ENCODE results near the gene SUFU.

The SUFU gene

DNA sequence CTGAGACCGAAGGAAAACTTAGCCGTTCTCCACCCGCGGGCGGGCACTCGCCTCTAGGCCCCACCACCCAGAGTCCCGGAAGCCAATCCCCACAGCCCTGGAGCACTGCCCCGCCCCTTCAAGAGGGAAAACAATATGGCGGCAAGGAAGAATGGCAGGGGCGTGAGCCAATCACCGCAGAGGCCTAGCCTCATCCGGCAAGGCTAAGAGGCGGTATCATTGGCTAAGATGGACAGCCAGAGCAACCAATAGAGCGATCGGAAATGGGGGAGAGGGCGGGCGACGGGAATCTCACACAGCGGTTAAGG is 1.8 kb upstream of the SUFU start:
- ChIA-PET POLR2A (interaction anchor here (1.0 to 1.6 kb wide), 7 partner anchors 11 to 143 kb away, joined by 3 to 6 read pairs (median 4); partner anchors contain the start of gene TRIM8), CTCF (interaction anchor here (1.2 to 3.8 kb wide), 3 partner anchors 82 to 332 kb away, joined by 3 to 26 read pairs (median 5); no protein-coding TSS in a partner anchor)
- DNase-seq (ENCODE audit: extremely low spot score) = peak; percentile 100
- TF ChIP-seq ELF4 (IDR thresholded peaks at IDR 0.05) (0 out of 2 replicates have a peak, but pooled peaks have one; percentile 14), FOXM1 (IDR thresholded peaks at IDR 0.05; ENCODE audit: borderline replicate concordance) (no peak), PKNOX1 (IDR thresholded peaks at IDR 0.05) (peak; percentile 100)

- POLR2A ChIA-PET = interaction anchor here (0.6 to 1.6 kb wide), 11 partner anchors 11 to 263 kb away, joined by 3 to 7 read pairs (median 3); partner anchors contain the start of genes C10orf95 and TRIM8
- CTCF ChIA-PET = interaction anchor here (0.7 to 3.8 kb wide), 5 partner anchors 81 to 332 kb away, joined by 3 to 26 read pairs (median 3); no protein-coding TSS in a partner anchor
- peak; percentile 92 for TF ChIP-seq PKNOX1 (IDR thresholded peaks at IDR 0.05)
- no peak for TF ChIP-seq FOXA1 (IDR thresholded peaks at IDR 0.05)
- TF ChIP-seq FOXM1 (IDR thresholded peaks at IDR 0.05; ENCODE audit: borderline replicate concordance) = no peak
- TF ChIP-seq SUZ12 (IDR thresholded peaks at IDR 0.05) = peak; percentile 96
- TF ChIP-seq ELF4 (IDR thresholded peaks at IDR 0.05) = no peak; the same call in 1 of the 2 replicates
- no peak for TF ChIP-seq ZNF384 (IDR thresholded peaks at IDR 0.05)
- TF ChIP-seq L3MBTL2 (conservative IDR thresholded peaks at IDR 0.05) = no peak
- no peak for TF ChIP-seq FOXK2 (IDR thresholded peaks at IDR 0.05)
- TF ChIP-seq SP1 (IDR thresholded peaks at IDR 0.05) = no peak
- no peak for TF ChIP-seq NFRKB (IDR thresholded peaks at IDR 0.05)
- TF ChIP-seq TARDBP (IDR thresholded peaks at IDR 0.05) = no peak
- 0 out of 2 replicates have a peak, but pooled peaks have one; percentile 74 for TF ChIP-seq HDGF (IDR thresholded peaks at IDR 0.05; ENCODE audit: borderline replicate concordance)
- TF ChIP-seq LEF1 (IDR thresholded peaks at IDR 0.05; ENCODE audit: borderline replicate concordance) = no peak
- TF ChIP-seq ARNT (IDR thresholded peaks at IDR 0.05) = no peak
- peak; percentile 92 for DNase-seq (ENCODE audit: extremely low spot score)
These were observed 1.2 kb upstream of the SUFU start, which contains the start of gene ACTR1A for GRCh38 chr10:102502337-102503151. Gene ACTR1A (minus strand): TSS chr10:102502712. CDS start chr10:102502647, 65 bp downstream.

- peak; percentile 39 for DNase-seq (ENCODE audit: extremely low spot score)
- ChIA-PET POLR2A (interaction anchor here (0.8 to 2.4 kb wide), 8 partner anchors 20 to 140 kb away, joined by 3 to 17 read pairs (median 4); partner anchors contain the start of genes CUEDC2, FBXL15 and TRIM8), CTCF (interaction anchor here (0.5 to 3.8 kb wide), 7 partner anchors 9 to 618 kb away, joined by 3 to 26 read pairs (median 3); no protein-coding TSS in a partner anchor)
- TF ChIP-seq CTBP1 (IDR thresholded peaks at IDR 0.05; ENCODE audit: borderline replicate concordance) = no peak
- TF ChIP-seq LEF1 (IDR thresholded peaks at IDR 0.05; ENCODE audit: borderline replicate concordance) = no peak
- TF ChIP-seq TARDBP (IDR thresholded peaks at IDR 0.05) = no peak
- peak; percentile 98 for TF ChIP-seq NFRKB (IDR thresholded peaks at IDR 0.05)
- no peak for TF ChIP-seq FOXA1 (IDR thresholded peaks at IDR 0.05)
- no peak for TF ChIP-seq ELF4 (IDR thresholded peaks at IDR 0.05)
- peak; percentile 48; the same call in 1 of the 2 replicates for TF ChIP-seq L3MBTL2 (conservative IDR thresholded peaks at IDR 0.05)
- no peak for TF ChIP-seq FOXK2 (IDR thresholded peaks at IDR 0.05)
- TF ChIP-seq SP1 (IDR thresholded peaks at IDR 0.05) = no peak
These were observed 605 bp downstream of the SUFU start for GRCh38 chr10:102504179-102504975.

DNA sequence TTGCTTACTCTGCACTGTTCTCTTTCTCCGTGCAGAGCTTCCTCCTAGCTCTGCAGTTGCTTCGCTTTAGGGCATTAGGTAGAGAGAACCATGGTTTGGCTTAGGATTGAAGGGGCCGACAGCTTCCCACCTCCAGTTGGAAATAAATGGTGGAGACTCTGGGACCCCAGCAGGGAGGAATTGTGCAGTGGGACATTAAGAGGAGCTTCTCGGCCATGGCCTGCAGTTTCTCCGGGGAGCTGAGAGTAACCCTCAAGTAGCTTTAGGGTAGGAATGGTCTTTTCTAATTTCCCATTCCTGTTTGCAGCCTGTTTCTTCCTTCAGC is 1.2 kb downstream of the SUFU start:
- ChIA-PET CTCF (interaction anchor here (0.7 to 3.8 kb wide), 4 partner anchors 12 to 618 kb away, joined by 3 to 26 read pairs (median 3); no protein-coding TSS in a partner anchor), POLR2A (interaction anchor here (1.2 to 2.4 kb wide), 6 partner anchors 20 to 84 kb away, joined by 3 to 17 read pairs (median 4); partner anchors contain the start of genes CUEDC2 and FBXL15)
- TF ChIP-seq ZNF384 (IDR thresholded peaks at IDR 0.05) = no peak
- no peak for TF ChIP-seq SP1 (IDR thresholded peaks at IDR 0.05)
- no peak for TF ChIP-seq ARNT (IDR thresholded peaks at IDR 0.05)
- no peak for TF ChIP-seq ELF4 (IDR thresholded peaks at IDR 0.05)
- TF ChIP-seq SUZ12 (IDR thresholded peaks at IDR 0.05) = no peak
- no peak for TF ChIP-seq HDGF (IDR thresholded peaks at IDR 0.05; ENCODE audit: borderline replicate concordance)
- no peak for TF ChIP-seq FOXM1 (IDR thresholded peaks at IDR 0.05; ENCODE audit: borderline replicate concordance)
- TF ChIP-seq BHLHE40 (IDR thresholded peaks at IDR 0.05; ENCODE audit: borderline replicate concordance) = no peak
- TF ChIP-seq LEF1 (IDR thresholded peaks at IDR 0.05; ENCODE audit: borderline replicate concordance) = no peak
- no peak for TF ChIP-seq FOXA1 (IDR thresholded peaks at IDR 0.05)
- no peak for TF ChIP-seq CTBP1 (IDR thresholded peaks at IDR 0.05; ENCODE audit: borderline replicate concordance)
- TF ChIP-seq FOXK2 (IDR thresholded peaks at IDR 0.05) = no peak
- TF ChIP-seq PKNOX1 (IDR thresholded peaks at IDR 0.05) = no peak
- no peak for TF ChIP-seq NFRKB (IDR thresholded peaks at IDR 0.05)
- no peak for TF ChIP-seq L3MBTL2 (conservative IDR thresholded peaks at IDR 0.05)
- TF ChIP-seq TARDBP (IDR thresholded peaks at IDR 0.05) = no peak
- no peak for DNase-seq (ENCODE audit: extremely low spot score)

DNA sequence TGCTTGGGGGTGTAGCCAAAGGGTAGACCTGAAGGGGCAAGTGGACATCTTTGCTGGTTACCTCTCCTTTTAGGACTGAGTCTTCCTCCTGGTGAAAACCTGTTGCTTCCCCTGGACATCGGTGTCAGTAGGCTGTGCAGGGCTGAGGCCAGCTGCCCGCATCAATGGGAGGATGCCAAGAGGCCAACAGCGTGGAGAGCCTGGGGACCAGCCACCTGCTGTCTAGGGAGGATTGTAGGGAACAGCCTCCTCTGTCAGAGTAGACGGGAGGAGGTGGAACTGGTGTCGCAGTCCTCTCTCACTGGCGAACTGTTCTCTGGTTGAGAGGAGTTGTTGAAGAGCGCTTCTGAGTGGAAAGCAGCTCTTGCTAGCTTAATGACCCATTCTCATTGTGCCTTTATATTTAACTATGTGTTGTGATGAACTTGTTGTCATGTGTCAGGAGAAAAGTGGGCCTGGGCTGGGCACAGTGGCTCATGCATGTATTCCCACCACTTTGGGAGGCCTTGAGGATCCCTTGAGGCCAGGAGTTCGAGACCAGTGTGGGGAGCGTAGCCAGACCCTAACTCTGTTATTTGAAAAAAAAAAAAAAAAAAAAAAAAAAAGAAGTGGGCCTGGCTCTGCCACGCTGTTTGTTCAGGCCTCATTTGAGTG is 1.8 kb downstream of the SUFU start:
- ChIA-PET POLR2A (interaction anchor here (1.2 to 2.4 kb wide), 4 partner anchors 19 to 78 kb away, joined by 3 to 17 read pairs (median 5); partner anchors contain the start of gene CUEDC2), CTCF (interaction anchor here (0.9 to 3.8 kb wide), 3 partner anchors 11 to 270 kb away, joined by 3 to 26 read pairs (median 3); no protein-coding TSS in a partner anchor)
- DNase-seq (ENCODE audit: extremely low spot score) = no peak
- TF ChIP-seq NFRKB (IDR thresholded peaks at IDR 0.05) = no peak
- TF ChIP-seq TARDBP (IDR thresholded peaks at IDR 0.05) = no peak
- TF ChIP-seq FOXK2 (IDR thresholded peaks at IDR 0.05) = no peak
- TF ChIP-seq ELF4 (IDR thresholded peaks at IDR 0.05) = no peak
- no peak for TF ChIP-seq ARNT (IDR thresholded peaks at IDR 0.05)
- TF ChIP-seq CTBP1 (IDR thresholded peaks at IDR 0.05; ENCODE audit: borderline replicate concordance) = no peak
- no peak for TF ChIP-seq PKNOX1 (IDR thresholded peaks at IDR 0.05)
- no peak for TF ChIP-seq HDGF (IDR thresholded peaks at IDR 0.05; ENCODE audit: borderline replicate concordance)
- TF ChIP-seq LEF1 (IDR thresholded peaks at IDR 0.05; ENCODE audit: borderline replicate concordance) = no peak
- TF ChIP-seq BHLHE40 (IDR thresholded peaks at IDR 0.05; ENCODE audit: borderline replicate concordance) = no peak
- no peak for TF ChIP-seq FOXA1 (IDR thresholded peaks at IDR 0.05)
- TF ChIP-seq SP1 (IDR thresholded peaks at IDR 0.05) = no peak
- no peak for TF ChIP-seq SUZ12 (IDR thresholded peaks at IDR 0.05)
- no peak for TF ChIP-seq L3MBTL2 (conservative IDR thresholded peaks at IDR 0.05)
- TF ChIP-seq ZNF384 (IDR thresholded peaks at IDR 0.05) = no peak
- TF ChIP-seq FOXM1 (IDR thresholded peaks at IDR 0.05; ENCODE audit: borderline replicate concordance) = no peak
